K562 (cell line): ENCODE results near the gene C19orf67. TPM values are rescaled to one million over a fixed set of nuclear protein-coding genes. Genes with fewer than 3 reads are reported as not detected.
A peak's percentile ranks its signal among the peaks of the same experiment; 100 is the strongest.

Experiments used
- BACH1 ChIP-seq: fragments of 200-800 bp; sonication (Bioruptor generic); IDR thresholded peaks from 2 replicates; pipeline ENCODE4 v1.6.1; 2016; ENCODE audit warnings: missing genetic modification characterization, missing compliant biosample characterization
- PHF21A ChIP-seq: fragments of 450-650 bp; IDR thresholded peaks from 2 replicates; pipeline ENCODE4 v1.6.1; 2017; ENCODE audit warnings: low read depth, borderline replicate concordance
- PURB ChIP-seq: sonication (generic); formaldehyde crosslinking; IDR thresholded peaks from 2 replicates; pipeline ENCODE4 v1.9.0; 2021; ENCODE audit warnings: low read depth, mild to moderate bottlenecking, missing genetic modification reagents
- PYGO2 ChIP-seq: fragments of 450-650 bp; IDR thresholded peaks from 2 replicates; pipeline ENCODE4 v1.6.1; 2016; ENCODE audit warnings: mild to moderate bottlenecking, missing genetic modification characterization, moderate library complexity, missing compliant biosample characterization
- RBFOX2 ChIP-seq: fragments of 200-400 bp; formaldehyde crosslinking; IDR thresholded peaks from 2 replicates; pipeline ENCODE4 v1.6.1; 2017; ENCODE audit warnings: low read depth, mild to moderate bottlenecking, low read length, moderate library complexity
- SNRNP70 ChIP-seq: fragments of 200-400 bp; formaldehyde crosslinking; optimal IDR thresholded peaks from 2 replicates; pipeline ENCODE3; 2017; ENCODE audit warnings: low read depth, low read length
- ZNF12 ChIP-seq: sonication (generic); formaldehyde crosslinking; IDR thresholded peaks from 2 replicates; pipeline ENCODE4 v1.4.0; 2020; ENCODE audit warnings: mild to moderate bottlenecking, missing genetic modification reagents
- ZNF174 ChIP-seq: fragments of 250-450 bp; sonication (Bioruptor Pico); IDR thresholded peaks from 2 replicates; pipeline ENCODE4 v1.4.0; 2020; ENCODE audit warnings: mild to moderate bottlenecking
- ZNF586 ChIP-seq: fragments of 450-650 bp; formaldehyde crosslinking; conservative IDR thresholded peaks from 2 replicates; pipeline ENCODE4 v1.4.0; 2020; ENCODE audit warnings: mild to moderate bottlenecking, moderate library complexity
- ZNF589 ChIP-seq: fragments of 200-800 bp; sonication (Bioruptor generic); IDR thresholded peaks from 2 replicates; pipeline ENCODE4 v1.6.1; 2016; ENCODE audit warnings: low read depth, missing genetic modification characterization, missing compliant biosample characterization
- polyA plus RNA-seq, 8 experiments: library from polyadenylated mRNA; depleted of rRNA in 4 of 8; stranded (reverse) in 5 of 8; unstranded in 3 of 8; fragments of >200 nt; fragmentation: Nextera tagmentation in 2 of 8; fragmentation: Illumina TruSeq in 1 of 8; extraction: Ambion mirVana in 2 of 8; extraction: Trizol in 1 of 8; gene quantifications; 2 replicates each; pipeline versions ENCODE4 v1.2.1 to v1.2.3, GENCODE V29; 2011 to 2014; ENCODE audit warnings: inconsistent platforms in 1 of 8, missing spikeins in 1 of 8
- total RNA-seq, 7 experiments: library from RNA; depleted of rRNA in 6 of 7; stranded (reverse); fragments of >200 nt in 6 of 7; fragmentation: Illumina TruSeq in 2 of 7; extraction: Trizol in 2 of 7; gene quantifications; 2 replicates each; pipeline versions ENCODE4 v1.2.1 to v1.2.3, GENCODE V29; 2011 to 2021; ENCODE audit warnings: low replicate concordance in 1 of 7
- TF ChIP-seq, protein P1 (sequence below): fragments of 200-600 bp; sonication (generic); IDR thresholded peaks from one replicate; pipeline ENCODE4 v1.6.1; 2012; ENCODE audit warnings: mild to moderate bottlenecking, low read depth, low read length, inconsistent platforms
- TF ChIP-seq, protein P2 (sequence below), 2 experiments: fragments of 450-650 bp; IDR thresholded peaks; 2 replicates each; pipeline ENCODE4 v1.6.1; 2018; ENCODE audit warnings: mild to moderate bottlenecking in 2 of 2, low read depth in 1 of 2; ENCODE audit not compliant: partially characterized antibody in 2 of 2

C19orf67 gene
- total and polyA plus RNA-seq, 9 of the 15 experiments (the other 6 are each of a cell fraction or from before 2014, with no cell fraction given) = 0.29 to 1.8 (median 0.51) TPM; not detected in 3

DNA sequence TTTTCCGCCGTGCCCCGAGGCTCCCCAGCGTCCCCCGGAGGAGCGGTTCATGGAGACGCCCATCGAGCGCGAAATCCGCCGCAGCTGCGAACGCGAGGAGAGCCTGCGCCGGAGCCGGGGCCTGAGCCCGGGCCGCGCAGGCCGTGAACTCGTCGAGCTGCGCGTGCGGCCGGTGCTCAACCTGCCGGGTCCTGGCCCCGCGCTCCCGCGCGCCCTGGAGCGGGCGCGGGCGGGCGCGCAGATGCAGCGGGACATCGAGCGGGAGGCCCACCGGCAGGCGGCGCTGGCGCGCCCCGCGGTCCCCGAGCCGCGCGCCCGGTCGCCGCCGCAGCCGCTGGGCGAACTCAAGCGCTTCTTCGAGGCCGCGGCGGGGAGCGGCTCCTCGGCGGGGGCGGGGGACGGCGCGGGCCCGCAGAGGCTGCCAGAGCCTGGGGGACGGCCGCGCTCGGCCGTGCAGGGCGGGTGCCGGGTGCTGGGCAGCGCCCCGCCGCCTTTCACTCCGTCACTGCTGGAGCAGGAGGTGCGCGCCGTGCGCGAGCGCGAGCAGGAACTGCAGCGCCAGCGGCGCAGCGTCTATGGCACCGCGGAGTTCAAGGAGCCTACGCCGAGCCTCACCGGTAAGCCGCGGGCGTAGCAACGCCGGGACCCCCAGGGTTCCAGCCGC, 12.2 kb downstream of the C19orf67 start (continued):
- TF ChIP-seq, protein P1, sequence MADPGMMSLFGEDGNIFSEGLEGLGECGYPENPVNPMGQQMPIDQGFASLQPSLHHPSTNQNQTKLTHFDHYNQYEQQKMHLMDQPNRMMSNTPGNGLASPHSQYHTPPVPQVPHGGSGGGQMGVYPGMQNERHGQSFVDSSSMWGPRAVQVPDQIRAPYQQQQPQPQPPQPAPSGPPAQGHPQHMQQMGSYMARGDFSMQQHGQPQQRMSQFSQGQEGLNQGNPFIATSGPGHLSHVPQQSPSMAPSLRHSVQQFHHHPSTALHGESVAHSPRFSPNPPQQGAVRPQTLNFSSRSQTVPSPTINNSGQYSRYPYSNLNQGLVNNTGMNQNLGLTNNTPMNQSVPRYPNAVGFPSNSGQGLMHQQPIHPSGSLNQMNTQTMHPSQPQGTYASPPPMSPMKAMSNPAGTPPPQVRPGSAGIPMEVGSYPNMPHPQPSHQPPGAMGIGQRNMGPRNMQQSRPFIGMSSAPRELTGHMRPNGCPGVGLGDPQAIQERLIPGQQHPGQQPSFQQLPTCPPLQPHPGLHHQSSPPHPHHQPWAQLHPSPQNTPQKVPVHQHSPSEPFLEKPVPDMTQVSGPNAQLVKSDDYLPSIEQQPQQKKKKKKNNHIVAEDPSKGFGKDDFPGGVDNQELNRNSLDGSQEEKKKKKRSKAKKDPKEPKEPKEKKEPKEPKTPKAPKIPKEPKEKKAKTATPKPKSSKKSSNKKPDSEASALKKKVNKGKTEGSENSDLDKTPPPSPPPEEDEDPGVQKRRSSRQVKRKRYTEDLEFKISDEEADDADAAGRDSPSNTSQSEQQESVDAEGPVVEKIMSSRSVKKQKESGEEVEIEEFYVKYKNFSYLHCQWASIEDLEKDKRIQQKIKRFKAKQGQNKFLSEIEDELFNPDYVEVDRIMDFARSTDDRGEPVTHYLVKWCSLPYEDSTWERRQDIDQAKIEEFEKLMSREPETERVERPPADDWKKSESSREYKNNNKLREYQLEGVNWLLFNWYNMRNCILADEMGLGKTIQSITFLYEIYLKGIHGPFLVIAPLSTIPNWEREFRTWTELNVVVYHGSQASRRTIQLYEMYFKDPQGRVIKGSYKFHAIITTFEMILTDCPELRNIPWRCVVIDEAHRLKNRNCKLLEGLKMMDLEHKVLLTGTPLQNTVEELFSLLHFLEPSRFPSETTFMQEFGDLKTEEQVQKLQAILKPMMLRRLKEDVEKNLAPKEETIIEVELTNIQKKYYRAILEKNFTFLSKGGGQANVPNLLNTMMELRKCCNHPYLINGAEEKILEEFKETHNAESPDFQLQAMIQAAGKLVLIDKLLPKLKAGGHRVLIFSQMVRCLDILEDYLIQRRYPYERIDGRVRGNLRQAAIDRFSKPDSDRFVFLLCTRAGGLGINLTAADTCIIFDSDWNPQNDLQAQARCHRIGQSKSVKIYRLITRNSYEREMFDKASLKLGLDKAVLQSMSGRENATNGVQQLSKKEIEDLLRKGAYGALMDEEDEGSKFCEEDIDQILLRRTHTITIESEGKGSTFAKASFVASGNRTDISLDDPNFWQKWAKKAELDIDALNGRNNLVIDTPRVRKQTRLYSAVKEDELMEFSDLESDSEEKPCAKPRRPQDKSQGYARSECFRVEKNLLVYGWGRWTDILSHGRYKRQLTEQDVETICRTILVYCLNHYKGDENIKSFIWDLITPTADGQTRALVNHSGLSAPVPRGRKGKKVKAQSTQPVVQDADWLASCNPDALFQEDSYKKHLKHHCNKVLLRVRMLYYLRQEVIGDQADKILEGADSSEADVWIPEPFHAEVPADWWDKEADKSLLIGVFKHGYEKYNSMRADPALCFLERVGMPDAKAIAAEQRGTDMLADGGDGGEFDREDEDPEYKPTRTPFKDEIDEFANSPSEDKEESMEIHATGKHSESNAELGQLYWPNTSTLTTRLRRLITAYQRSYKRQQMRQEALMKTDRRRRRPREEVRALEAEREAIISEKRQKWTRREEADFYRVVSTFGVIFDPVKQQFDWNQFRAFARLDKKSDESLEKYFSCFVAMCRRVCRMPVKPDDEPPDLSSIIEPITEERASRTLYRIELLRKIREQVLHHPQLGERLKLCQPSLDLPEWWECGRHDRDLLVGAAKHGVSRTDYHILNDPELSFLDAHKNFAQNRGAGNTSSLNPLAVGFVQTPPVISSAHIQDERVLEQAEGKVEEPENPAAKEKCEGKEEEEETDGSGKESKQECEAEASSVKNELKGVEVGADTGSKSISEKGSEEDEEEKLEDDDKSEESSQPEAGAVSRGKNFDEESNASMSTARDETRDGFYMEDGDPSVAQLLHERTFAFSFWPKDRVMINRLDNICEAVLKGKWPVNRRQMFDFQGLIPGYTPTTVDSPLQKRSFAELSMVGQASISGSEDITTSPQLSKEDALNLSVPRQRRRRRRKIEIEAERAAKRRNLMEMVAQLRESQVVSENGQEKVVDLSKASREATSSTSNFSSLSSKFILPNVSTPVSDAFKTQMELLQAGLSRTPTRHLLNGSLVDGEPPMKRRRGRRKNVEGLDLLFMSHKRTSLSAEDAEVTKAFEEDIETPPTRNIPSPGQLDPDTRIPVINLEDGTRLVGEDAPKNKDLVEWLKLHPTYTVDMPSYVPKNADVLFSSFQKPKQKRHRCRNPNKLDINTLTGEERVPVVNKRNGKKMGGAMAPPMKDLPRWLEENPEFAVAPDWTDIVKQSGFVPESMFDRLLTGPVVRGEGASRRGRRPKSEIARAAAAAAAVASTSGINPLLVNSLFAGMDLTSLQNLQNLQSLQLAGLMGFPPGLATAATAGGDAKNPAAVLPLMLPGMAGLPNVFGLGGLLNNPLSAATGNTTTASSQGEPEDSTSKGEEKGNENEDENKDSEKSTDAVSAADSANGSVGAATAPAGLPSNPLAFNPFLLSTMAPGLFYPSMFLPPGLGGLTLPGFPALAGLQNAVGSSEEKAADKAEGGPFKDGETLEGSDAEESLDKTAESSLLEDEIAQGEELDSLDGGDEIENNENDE = no peak
- no peak for TF ChIP-seq ZNF589 (CRISPR knock-in tag)
- TF ChIP-seq PYGO2 (tag) = no peak
- TF ChIP-seq, protein P2, sequence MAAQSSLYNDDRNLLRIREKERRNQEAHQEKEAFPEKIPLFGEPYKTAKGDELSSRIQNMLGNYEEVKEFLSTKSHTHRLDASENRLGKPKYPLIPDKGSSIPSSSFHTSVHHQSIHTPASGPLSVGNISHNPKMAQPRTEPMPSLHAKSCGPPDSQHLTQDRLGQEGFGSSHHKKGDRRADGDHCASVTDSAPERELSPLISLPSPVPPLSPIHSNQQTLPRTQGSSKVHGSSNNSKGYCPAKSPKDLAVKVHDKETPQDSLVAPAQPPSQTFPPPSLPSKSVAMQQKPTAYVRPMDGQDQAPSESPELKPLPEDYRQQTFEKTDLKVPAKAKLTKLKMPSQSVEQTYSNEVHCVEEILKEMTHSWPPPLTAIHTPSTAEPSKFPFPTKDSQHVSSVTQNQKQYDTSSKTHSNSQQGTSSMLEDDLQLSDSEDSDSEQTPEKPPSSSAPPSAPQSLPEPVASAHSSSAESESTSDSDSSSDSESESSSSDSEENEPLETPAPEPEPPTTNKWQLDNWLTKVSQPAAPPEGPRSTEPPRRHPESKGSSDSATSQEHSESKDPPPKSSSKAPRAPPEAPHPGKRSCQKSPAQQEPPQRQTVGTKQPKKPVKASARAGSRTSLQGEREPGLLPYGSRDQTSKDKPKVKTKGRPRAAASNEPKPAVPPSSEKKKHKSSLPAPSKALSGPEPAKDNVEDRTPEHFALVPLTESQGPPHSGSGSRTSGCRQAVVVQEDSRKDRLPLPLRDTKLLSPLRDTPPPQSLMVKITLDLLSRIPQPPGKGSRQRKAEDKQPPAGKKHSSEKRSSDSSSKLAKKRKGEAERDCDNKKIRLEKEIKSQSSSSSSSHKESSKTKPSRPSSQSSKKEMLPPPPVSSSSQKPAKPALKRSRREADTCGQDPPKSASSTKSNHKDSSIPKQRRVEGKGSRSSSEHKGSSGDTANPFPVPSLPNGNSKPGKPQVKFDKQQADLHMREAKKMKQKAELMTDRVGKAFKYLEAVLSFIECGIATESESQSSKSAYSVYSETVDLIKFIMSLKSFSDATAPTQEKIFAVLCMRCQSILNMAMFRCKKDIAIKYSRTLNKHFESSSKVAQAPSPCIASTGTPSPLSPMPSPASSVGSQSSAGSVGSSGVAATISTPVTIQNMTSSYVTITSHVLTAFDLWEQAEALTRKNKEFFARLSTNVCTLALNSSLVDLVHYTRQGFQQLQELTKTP (IDR thresholded peaks at IDR 0.05; ENCODE audit: low read depth in 1 of 2, partially characterized antibody in 2 of 2) = no peak
- TF ChIP-seq SNRNP70 = no peak
- no peak for TF ChIP-seq PURB
- no peak for TF ChIP-seq PHF21A
- no peak for TF ChIP-seq BACH1 (tag)
- TF ChIP-seq ZNF586 (CRISPR knock-in tag) = no peak
- no peak for TF ChIP-seq ZNF174 (CRISPR knock-in tag)
- TF ChIP-seq ZNF12 (CRISPR knock-in tag) = no peak
- TF ChIP-seq RBFOX2 = peak; percentile 54
